Liver (tissue), 3 donors: ENCODE results near the gene METTL17.
"Not testable (repeated sequence)": the region's sequence is repeated elsewhere in the genome, so short reads cannot be mapped to it uniquely, and the experiment has no call there.

Experiments
- CTCF ChIP-seq: fragments of 150-350 bp; IDR thresholded peaks from 2 replicates; pipeline ENCODE4 v1.5.1; 2017; ENCODE audit warnings: improper control_type of control experiment, low read depth, low read length; ENCODE audit not compliant: missing input control
- EGR1 ChIP-seq, 2 donors: IDR thresholded peaks; 2 replicates each; pipeline ENCODE4 v1.6.1; 2016 to 2018; ENCODE audit warnings: antibody characterized with exemption in 2 of 2, low read depth in 2 of 2
- FOXA1 ChIP-seq: IDR thresholded peaks from 2 replicates; pipeline ENCODE4 v1.6.1; 2016; ENCODE audit warnings: antibody characterized with exemption
- GABPA ChIP-seq, 2 donors: IDR thresholded peaks in 1 of 2; conservative IDR thresholded peaks in 1 of 2; 2 replicates each; pipeline ENCODE4 v1.6.1; 2016; ENCODE audit warnings: antibody characterized with exemption in 2 of 2, mild to moderate bottlenecking in 1 of 2, moderate library complexity in 1 of 2
- HNF4A ChIP-seq, 2 donors: conservative IDR thresholded peaks; 2 replicates each; pipeline ENCODE4 v1.6.1; 2016; ENCODE audit warnings: antibody characterized with exemption in 2 of 2, mild to moderate bottlenecking in 2 of 2
- JUND ChIP-seq, 2 donors: IDR thresholded peaks; 2 replicates each; pipeline ENCODE4 v1.6.1; 2016; ENCODE audit warnings: antibody characterized with exemption in 2 of 2
- RAD21 ChIP-seq, 2 donors: IDR thresholded peaks; 2 replicates each; pipeline ENCODE4 v1.6.1; 2016; ENCODE audit warnings: antibody characterized with exemption in 2 of 2, mild to moderate bottlenecking in 2 of 2
- RXRA ChIP-seq, 2 donors: IDR thresholded peaks; 2 replicates each; pipeline ENCODE4 v1.6.1; 2017 to 2018; ENCODE audit warnings: antibody characterized with exemption in 2 of 2, mild to moderate bottlenecking in 1 of 2
- SP1 ChIP-seq: IDR thresholded peaks from 2 replicates; pipeline ENCODE4 v1.6.1; 2018; ENCODE audit warnings: antibody characterized with exemption, mild to moderate bottlenecking
- TAF1 ChIP-seq: conservative IDR thresholded peaks from 2 replicates; pipeline ENCODE4 v1.6.1; 2016; ENCODE audit warnings: antibody characterized with exemption, mild to moderate bottlenecking
- TF ChIP-seq, protein P1 (sequence below): IDR thresholded peaks from 2 replicates; pipeline ENCODE4 v1.6.1; 2016; ENCODE audit warnings: antibody characterized with exemption
- donor health status: healthy.
- donor health status: healthy.

GRCh38 chr14:21040941-21041340, 51.2 kb downstream of the METTL17 start:
- not testable (repeated sequence) for TF ChIP-seq CTCF; JUND (IDR thresholded peaks at IDR 0.05); RXRA (IDR thresholded peaks at IDR 0.05); EGR1 (IDR thresholded peaks at IDR 0.05; ENCODE audit: low read depth in 2 of 2); GABPA (IDR thresholded peaks at IDR 0.05 in 1 of 2, conservative IDR thresholded peaks at IDR 0.05 in 1 of 2); SP1; RAD21 (IDR thresholded peaks at IDR 0.05); HNF4A (conservative IDR thresholded peaks at IDR 0.05); TAF1; FOXA1
- TF ChIP-seq, protein P1, sequence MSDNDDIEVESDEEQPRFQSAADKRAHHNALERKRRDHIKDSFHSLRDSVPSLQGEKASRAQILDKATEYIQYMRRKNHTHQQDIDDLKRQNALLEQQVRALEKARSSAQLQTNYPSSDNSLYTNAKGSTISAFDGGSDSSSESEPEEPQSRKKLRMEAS = not testable (repeated sequence)
